ENCODE data around the gene CYP2J2. TPM values are rescaled to one million over a fixed set of nuclear protein-coding genes. Genes with fewer than 3 reads are reported as not detected.
"Not testable (repeated sequence)": the region's sequence is repeated elsewhere in the genome, so short reads cannot be mapped to it uniquely, and the experiment has no call there.

Gene CYP2J2
- total RNA-seq, 1 donor from 2014 or later = 91.7 TPM

DNA sequence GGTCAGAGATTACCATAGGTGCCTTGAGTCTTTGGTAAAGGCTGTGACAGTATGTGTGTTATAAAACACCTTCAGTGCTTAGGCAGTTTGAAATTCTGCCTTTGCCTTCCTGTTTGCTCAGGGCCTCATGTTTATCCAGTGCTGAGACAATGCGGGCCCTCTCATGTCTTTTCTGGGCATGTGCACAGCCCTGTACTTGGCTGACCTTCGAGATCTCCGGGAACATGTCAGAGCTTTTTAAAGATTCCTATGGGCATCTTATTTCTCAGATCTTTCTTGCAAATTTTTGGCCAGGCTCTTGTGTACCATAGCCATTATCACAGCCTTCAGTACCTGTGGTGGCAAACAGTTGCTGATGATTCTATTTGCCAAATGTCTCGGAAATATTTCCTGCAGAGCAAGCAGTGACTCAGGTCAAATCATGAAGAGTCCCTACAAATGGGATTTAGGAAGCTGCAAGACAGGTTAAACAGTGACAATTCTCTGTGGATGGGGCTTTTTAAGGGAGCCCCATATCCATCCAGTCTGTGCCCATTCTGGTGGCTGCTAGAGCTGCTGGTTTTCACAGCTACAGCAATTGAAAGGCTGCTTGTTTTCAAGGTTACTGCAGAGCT lies 69.7 kb downstream of the CYP2J2 start:
- H3K9me3 ChIP-seq (replicated peaks) = peaks cover 7% of the 10 kb centered on the region
- H3K27ac ChIP-seq (replicated peaks) = peak overlapping the region; percentile 62
- no peaks in the 10 kb centered on the region for H3K27me3 ChIP-seq (ENCODE audit: low read depth)
- no peaks in the 10 kb centered on the region for H3K36me3 ChIP-seq
- TF ChIP-seq, protein P1, sequence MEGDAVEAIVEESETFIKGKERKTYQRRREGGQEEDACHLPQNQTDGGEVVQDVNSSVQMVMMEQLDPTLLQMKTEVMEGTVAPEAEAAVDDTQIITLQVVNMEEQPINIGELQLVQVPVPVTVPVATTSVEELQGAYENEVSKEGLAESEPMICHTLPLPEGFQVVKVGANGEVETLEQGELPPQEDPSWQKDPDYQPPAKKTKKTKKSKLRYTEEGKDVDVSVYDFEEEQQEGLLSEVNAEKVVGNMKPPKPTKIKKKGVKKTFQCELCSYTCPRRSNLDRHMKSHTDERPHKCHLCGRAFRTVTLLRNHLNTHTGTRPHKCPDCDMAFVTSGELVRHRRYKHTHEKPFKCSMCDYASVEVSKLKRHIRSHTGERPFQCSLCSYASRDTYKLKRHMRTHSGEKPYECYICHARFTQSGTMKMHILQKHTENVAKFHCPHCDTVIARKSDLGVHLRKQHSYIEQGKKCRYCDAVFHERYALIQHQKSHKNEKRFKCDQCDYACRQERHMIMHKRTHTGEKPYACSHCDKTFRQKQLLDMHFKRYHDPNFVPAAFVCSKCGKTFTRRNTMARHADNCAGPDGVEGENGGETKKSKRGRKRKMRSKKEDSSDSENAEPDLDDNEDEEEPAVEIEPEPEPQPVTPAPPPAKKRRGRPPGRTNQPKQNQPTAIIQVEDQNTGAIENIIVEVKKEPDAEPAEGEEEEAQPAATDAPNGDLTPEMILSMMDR (IDR thresholded peaks at IDR 0.05; ENCODE audit: borderline replicate concordance) = no peak
- peak overlapping the region; percentile 9 for H3K4me3 ChIP-seq
- peaks cover 15% of the 10 kb centered on the region for H3K4me1 ChIP-seq
- intact Hi-C loops (cut with micrococcal nuclease) = no loop called here
- no peak for DNase-seq

DNA sequence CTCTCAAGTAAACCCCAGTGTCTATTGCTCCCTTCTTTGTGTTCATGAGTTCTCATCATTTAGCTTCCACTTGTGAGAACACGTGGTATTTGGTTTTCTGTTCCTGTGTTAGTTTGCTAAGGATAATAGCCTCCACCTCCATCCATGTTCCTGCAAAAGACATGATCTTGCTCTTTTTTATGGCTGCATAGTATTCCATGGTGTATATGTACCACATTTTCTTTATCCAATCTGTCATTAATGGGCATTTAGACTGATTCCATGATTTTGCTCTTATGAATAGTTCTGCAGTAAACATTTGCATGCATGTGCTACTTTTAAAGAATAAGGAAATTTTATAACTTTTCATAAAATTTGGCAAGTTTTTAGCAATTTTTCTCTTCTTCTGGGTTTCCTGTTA lies 71.3 kb downstream of the CYP2J2 start:
- peaks cover 15% of the 10 kb centered on the region for H3K4me1 ChIP-seq
- intact Hi-C loops (cut with micrococcal nuclease); H3K9me3 ChIP-seq (replicated peaks); H3K27ac ChIP-seq (replicated peaks); DNase-seq; H3K36me3 ChIP-seq; H3K4me3 ChIP-seq; H3K27me3 ChIP-seq (ENCODE audit: low read depth): not testable (repeated sequence)

DNA sequence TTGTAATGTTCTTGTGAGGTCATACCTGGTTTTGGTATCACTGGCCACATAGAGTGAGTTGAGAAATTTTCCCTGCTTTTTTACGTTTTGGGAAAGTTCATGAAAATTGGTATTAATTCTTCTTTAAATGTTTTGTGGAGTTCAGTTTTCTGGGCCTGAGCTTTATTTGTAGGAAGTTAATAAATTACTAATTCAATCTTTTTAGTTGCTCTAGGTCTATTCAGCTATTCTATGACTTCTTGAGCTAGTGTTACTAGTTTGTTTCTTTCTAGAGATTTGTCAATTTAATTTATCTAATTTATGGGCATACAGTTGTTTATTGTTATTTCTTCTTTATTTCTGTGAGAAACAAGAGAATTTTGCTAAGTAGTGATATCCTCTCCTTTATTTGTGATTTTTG lies 74.5 kb downstream of the CYP2J2 start:
- Histone ChIP-seq H3K9me3 (replicated peaks) (peaks cover 7% of the 10 kb centered on the region), H3K4me1 (peaks cover 9% of the 10 kb centered on the region), H3K27ac (replicated peaks) (no peak overlapping the region), H3K27me3 (ENCODE audit: low read depth) (no peaks in the 10 kb centered on the region), H3K4me3 (no peak overlapping the region), H3K36me3 (no peaks in the 10 kb centered on the region)
- TF ChIP-seq, protein P1 (IDR thresholded peaks at IDR 0.05; ENCODE audit: borderline replicate concordance) = no peak
- intact Hi-C loops (cut with micrococcal nuclease) = no loop called here
- no peak for DNase-seq

DNA sequence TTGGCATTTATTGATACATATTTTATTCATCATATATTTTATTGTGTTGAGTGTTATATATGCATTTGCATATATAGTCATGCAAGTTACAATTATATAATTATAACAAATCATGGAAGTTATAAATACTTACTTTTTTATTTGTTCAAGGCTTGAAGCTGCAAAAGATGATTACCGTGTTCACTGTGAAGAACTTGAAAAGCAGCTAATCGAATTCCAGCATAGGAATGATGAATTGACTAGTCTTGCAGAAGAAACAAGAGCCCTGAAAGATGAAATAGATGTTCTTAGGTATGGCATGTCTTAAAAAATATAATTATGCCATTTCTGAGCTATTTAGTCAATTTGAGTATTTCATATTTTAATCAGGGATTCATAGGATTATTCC lies 79.7 kb downstream of the CYP2J2 start:
- Histone ChIP-seq H3K27me3 (ENCODE audit: low read depth) (no peaks in the 10 kb centered on the region), H3K4me3 (no peak overlapping the region), H3K36me3 (no peaks in the 10 kb centered on the region), H3K9me3 (replicated peaks) (no peaks in the 10 kb centered on the region), H3K4me1 (no peaks in the 10 kb centered on the region), H3K27ac (replicated peaks) (no peak overlapping the region)
- TF ChIP-seq, protein P1 (IDR thresholded peaks at IDR 0.05; ENCODE audit: borderline replicate concordance) = no peak
- no peak for DNase-seq
- intact Hi-C loops (cut with micrococcal nuclease) = no loop called here

DNA sequence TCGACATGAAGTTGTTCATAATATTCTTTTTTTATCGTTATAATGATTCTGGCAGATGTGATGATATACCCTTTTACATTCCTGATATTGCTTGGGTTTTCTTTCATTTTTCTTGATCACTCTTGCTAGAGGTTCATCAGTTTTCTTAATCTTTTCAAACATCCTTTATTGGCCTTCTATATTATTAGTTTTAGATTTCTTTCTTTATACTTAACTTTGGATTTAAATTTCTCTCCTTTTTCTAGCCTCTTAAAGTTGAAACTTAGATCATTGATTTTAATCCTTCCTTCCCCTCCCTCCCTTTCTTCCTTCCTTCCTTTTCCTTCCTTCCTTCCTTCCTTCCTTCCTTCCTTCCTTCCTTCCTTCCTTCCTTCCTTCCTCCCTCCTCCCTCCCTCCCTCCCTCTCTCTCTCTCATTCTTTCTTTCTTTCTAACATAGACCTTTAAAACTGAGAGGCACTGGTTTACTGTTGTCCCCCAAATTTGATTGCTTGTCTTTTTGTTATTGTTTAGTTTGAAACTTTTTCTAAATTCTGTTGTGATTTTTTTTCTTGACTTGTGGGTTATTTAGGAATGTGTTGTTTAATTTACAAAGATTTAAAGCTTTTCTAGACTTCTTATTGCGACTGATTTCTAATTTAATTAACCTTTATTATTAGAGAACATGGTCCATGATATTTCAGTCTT lies 80.2 kb downstream of the CYP2J2 start:
- intact Hi-C loops (cut with micrococcal nuclease) = no loop called here
- H3K27me3 ChIP-seq (ENCODE audit: low read depth) = no peaks in the 10 kb centered on the region
- no peaks in the 10 kb centered on the region for H3K36me3 ChIP-seq
- H3K27ac ChIP-seq (replicated peaks) = no peak overlapping the region
- no peak for DNase-seq
- no peak overlapping the region for H3K4me3 ChIP-seq
- no peaks in the 10 kb centered on the region for H3K9me3 ChIP-seq (replicated peaks)
- TF ChIP-seq, protein P1 (IDR thresholded peaks at IDR 0.05; ENCODE audit: borderline replicate concordance) = no peak
- no peaks in the 10 kb centered on the region for H3K4me1 ChIP-seq

DNA sequence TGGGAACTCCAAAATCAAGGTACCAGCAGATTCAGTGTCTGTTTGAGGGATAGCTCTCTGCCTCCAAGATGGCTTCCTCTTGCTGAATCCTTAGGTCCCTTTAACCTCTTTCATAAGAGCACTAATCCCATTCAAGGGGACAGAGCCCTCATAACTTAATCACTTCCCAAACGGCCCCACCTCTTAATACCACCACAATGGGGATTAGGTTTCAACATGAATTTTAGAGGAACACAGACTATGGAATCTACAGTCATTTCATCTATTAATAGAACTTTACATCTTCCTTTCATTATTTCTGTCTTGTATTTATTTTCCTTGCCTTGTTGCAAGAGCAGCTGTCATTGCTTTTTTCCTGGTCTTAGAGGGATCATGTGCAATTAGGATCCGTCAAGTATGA lies 81.5 kb downstream of the CYP2J2 start:
- intact Hi-C loops (cut with micrococcal nuclease) = no loop called here
- H3K36me3 ChIP-seq = no peaks in the 10 kb centered on the region

More for the DNA sequence above, 81.5 kb downstream of the CYP2J2 start:
- H3K27me3 ChIP-seq (ENCODE audit: low read depth) = no peaks in the 10 kb centered on the region
- H3K27ac ChIP-seq (replicated peaks) = no peak overlapping the region
- H3K9me3 ChIP-seq (replicated peaks) = no peaks in the 10 kb centered on the region
- no peak overlapping the region for H3K4me3 ChIP-seq
- TF ChIP-seq, protein P1 (IDR thresholded peaks at IDR 0.05; ENCODE audit: borderline replicate concordance) = no peak
- H3K4me1 ChIP-seq = no peaks in the 10 kb centered on the region
- no peak for DNase-seq

Data from left ventricle myocardium inferior (tissue), 1 donor.